GM19023 (cell line): ENCODE data around the gene HMCN2.

Source experiments
- ATAC-seq: cut with Tn5 transposase; IDR thresholded peaks from one replicate; pipeline ENCODE4 v1.9.1; 2021; ENCODE audit warnings: mild to moderate bottlenecking, moderate library complexity; ENCODE audit not compliant: unreplicated experiment

The HMCN2 gene

DNA sequence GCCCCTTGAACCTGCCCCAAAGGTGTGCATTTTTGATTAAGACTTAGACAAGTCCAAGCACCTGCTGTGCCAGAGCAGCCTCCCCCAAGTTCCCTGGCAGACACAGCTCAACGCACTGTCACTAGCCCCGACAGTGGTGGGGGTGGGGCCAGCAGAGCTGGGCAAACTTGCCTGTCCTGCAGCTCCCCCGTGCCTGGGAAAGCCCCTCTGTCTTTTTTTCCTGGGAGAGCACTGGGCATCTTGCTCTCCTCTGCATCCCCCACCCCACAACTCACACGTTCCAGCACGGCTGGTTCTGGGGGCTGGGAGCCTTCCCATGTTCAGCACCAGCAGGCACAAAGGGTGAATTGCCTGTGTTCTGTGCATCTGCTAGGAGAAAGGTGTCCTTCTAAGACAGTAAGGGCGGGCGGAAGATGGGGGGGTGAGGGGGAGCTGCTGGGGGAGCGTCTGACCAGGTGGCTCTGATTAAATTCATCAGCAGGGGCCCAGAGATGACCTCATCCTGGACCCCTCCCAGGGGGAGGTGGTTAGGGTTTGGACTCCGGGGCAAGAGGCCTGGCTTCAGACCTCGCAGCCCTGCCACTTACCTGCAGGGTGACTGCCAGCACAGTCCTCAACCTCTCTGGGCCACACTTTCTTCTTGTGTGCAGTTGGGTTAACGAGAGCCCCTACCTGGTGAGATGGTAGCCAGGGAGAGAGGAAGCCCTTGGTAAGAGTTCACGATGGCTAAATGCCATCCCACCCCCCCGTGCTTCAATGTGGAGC, 23.5 kb downstream of the HMCN2 start:
- ATAC-seq = no peak

DNA sequence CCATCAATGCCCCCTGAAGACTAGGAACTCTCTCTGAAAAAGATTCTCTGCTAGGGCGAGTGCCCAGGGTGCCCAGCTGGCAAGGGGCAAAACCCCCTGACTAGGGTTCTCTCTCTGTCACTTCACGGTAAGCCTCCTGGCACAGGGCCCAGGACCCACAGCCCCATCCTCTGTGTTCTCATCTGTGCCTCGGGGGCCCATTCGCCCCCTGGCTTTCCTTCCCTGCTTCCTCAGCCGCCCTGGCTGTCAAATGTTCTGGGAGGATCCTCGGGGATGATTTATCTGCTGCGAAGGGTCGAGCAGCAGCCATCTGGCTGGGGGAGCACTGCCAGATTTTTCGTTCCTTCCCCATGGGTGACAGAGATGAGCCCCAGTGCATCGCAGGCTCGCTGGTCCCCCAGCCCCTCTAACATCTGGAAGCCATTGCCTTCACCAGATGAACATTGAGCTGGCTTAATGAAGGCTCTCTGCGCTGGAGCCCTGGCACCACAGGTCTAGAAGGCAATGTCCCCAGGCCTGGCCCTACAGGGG, 24.2 kb downstream of the HMCN2 start:
- no peak for ATAC-seq

DNA sequence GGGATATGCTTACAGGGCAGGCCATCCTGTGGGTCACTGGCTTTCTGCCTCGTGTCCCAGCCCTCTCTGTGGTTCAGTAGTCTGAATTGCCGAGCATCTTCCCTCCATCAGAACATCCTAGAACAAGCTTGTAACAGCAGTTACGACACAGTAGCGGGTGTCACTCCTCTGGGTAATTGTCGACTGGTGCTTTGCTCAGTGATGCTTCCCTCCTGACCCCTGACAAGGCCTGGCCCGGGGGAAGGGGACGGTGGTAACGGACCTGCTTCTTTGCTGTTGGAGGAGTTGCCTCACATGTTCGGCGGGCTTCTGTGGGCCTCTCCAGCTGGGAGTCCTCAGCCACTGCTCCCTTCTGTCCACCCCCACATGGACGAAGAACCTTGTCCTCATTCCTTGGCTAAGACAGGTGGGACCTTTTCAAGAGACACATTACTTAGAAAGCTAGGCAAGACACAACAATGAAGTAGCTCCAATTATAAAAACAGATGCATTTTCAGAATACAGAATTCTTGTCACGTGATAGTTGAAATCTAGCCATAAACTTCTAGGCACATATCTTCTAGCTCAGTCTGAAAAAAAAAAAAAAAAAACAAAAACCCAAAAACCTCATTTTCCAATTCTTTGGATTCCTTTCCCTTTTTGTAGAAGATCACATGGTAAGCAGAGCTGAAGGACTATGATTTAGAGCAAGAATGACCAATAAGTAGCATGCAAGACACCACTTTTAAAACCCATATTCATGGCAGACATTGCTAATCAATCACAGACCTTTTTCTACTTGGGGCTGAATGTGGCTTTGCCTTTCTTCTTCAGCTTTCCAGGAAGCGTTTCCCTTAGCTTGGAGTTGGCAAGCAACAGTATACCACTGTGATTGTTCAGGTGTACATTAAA, 25.0 kb downstream of the HMCN2 start:
- no peak for ATAC-seq

DNA sequence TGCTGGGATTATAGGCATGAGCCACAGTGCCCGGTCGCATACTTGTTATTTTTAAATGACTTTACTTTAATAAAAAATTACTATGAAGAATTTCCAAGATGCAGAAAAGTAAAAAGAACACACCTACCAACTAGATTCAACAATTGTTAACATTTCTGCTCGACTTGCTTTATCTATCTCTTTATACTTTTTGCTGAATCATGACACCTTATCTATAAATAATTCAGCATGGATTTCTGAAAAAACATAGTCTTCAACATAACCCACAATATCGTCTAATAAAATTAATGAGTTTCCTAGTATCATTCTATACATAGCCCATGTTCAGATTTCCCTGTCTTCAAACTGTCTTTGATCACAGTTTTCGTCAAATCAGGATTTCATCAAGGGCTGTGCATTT, 25.9 kb downstream of the HMCN2 start:
- ATAC-seq = no peak

DNA sequence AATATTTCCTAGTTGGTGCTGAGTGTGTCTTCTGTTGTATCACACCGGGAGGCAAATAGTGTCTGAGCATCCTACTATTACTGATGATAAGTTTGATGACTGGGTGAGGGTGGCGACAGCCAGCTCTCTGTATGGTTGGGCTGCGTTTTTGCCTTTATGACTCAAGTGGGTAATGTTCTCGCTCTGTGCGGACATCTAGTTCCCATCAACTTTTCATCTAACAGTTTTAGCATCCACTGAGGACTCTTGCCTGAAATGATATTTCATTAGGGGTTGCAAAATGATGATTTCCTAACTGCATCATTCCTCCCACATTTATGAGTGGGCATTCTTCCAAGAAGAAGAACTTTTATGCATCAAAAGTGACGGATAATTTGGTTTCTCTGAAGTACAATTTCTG, 26.5 kb downstream of the HMCN2 start:
- no peak for ATAC-seq

DNA sequence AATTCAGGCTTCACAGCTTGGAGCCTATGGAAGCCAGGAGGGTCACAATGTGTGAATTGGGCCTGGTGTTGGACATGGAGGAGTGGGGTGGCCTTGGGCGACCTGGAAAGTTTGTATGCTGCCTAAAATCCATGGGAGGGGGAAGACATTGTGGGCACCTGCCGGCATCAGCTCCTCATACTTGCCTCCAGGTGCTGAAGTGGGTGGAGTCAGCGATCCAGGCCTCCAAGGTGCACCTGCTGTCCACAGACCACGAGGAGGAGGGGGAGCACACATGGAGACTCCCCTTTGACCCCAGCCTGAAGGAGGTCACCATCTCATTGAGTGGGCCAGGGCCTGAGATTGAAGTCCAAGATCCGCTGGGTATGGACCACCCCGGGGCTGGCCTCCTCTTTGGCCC, 29.1 kb downstream of the HMCN2 start:
- ATAC-seq = no peak

DNA sequence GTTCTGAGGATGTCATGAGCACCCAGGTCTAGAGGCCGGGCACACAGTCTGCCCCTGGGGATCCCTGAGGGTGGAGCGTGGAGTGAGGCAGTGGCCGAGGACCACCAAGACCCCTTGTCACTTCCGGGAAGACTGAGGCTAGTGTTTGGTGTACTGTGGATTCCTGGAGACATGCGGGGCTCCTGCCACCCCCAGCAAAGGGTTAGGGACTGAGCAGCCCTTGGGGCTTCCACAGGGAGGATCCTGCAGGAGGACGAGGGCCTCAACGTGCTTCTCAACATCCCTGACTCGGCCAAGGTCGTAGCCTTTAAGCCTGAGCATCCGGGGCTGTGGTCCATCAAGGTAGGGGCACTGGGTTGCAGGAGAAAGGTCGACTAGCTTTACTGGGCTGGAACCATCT, 29.9 kb downstream of the HMCN2 start:
- no peak for ATAC-seq

DNA sequence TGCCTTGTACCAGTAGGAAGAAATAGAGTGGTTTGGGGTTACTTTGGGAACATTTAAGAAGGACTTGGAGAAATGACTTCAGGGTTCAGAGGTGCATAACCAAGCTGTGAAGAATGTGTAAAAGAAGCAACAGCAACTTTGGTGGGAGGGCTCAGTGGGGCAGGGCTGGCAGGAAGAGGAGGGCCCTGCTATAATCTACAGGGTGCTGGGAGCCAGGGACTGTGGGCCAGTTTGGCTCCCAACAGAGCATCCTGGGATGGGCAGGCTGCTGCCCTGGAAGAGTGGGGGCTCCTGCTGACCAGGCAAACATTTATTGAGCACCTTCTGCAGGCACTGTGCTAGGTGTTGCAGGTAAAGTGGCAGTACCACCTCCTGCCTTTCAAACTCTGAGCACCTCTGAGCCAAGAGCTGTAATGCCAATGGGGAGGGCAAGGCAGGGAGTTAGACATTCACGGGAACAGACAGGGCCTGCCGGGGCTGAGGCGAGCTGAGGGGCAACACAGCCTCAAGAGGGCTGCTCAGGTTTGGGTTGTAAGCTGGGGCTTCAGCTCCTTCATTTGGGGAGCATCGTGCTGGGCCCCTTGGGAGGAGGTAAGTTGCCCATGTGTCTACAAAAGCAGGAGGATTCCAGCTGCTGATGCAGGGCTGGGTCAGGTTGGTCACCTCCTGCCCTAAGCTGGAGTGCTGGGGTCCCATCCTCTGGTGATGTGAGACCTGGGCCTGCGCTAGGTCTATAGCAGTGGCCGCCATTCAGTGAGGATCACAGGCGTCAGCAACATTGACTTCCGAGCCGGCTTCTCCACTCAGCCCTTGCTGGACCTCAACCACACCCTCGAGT, 30.6 kb downstream of the HMCN2 start:
- no peak for ATAC-seq

DNA sequence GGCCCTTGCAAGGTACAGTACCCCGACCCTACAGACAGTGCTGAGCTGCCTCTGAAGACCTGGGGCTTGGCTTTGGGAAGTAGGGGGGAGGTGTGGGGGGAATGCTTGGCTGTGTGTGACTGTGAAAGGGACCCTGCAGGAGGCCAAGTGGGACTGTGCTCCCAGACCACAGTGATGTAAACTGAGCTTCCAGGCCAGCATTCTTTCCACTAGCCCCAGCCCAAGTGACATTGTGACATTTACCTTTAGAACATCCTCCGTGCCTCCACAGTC, 31.2 kb downstream of the HMCN2 start:
- no peak for ATAC-seq

DNA sequence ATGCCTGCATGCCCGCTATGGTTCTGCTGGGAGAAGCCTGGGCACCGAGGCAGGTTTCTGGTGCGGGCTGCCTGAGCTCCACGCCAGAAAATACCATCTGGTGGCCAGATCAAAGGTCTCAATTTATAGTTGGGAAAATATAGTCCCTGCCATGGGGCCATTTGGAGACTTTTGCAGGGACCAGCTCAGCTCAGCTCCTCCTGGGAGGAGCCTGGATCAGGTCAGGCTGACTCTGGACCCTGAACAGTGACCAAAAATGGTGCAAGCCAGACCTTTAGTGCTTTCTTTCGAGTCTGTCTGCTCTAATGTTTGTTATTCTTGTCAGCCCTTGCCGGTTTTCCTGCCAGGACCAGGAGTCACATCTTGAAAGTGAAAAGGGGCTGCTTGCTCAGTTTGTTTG, 31.8 kb downstream of the HMCN2 start:
- no peak for ATAC-seq

DNA sequence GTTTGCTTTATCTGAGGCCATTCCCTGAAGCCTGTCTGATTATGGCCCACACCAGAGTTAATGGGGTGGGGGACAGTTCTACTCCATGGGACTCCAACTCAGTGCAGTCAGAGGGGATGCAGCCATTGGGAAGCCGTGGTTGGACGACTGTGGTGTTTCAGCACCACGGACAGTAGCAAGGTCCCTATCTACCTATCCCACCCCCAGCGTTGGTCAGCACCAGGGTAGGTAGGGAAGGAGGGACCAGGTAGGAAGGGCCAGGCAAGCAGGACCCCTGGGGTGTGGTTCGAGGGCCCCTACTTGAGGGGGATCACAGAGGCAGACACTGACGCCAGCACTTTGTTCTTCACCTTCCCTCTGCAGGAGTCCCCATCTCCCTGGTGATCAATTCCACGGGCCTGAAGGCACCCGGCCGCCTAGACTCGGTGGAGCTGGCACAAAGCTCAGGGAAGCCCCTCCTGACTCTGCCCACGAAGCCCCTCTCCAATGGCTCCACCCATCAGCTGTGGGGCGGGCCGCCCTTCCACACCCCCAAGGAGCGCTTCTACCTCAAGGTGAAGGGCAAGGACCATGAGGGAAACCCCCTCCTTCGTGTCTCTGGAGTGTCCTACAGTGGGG, 33.2 kb downstream of the HMCN2 start:
- no peak for ATAC-seq

DNA sequence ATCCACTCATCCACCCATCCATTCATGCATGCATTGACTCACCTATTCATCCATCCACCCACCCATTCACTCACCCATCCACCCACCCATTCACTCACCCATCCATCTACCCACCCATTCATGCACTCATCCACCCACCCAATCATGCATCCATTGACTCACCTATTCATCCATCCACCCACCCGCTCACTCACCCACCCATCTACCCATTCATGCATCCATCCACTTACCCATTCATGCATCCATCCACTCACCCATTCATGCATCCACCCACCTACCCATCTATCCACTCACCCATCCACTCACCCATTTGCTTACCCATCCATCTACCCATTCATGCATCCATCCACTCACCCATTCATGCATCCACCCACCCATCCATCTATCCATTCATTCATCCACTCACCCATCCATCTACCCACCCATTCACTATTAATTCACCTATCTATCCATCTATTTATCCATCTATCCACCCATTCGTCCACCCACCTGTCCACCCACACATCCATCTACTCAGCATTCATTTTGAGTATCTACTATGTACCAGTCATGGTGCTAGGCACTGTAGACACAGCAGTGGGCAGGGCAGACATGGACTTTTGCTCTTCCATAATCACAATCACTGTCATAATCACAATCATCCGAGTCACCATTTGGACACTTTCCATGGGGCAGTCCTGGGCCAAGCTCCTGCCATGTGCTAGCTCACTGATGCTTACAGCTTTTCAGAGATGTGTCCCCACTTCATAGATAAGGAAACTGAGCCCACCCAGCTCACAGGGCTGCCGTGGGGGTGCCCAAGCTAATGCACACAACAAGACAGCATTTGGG, 34.4 kb downstream of the HMCN2 start:
- ATAC-seq = no peak

DNA sequence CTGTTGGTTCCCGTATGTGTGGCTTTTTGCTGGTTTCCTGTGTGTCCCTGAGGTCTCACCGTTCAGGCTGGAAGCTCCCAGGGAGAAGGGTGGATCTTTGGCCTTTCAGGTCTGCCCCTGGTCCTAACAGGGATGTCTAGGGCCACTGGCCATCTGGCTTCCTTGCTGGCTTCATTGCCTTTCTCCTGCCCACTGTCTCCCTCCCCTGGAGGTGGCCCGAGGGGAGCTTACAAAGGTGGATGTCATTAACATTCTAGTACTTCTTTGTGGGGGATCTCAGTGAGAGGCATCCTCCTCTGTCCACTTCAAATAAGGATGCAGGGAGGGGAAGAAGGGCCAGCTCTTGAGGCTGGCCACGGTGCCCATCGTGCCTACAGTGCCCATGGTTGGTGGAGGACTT, 35.2 kb downstream of the HMCN2 start:
- no peak for ATAC-seq

DNA sequence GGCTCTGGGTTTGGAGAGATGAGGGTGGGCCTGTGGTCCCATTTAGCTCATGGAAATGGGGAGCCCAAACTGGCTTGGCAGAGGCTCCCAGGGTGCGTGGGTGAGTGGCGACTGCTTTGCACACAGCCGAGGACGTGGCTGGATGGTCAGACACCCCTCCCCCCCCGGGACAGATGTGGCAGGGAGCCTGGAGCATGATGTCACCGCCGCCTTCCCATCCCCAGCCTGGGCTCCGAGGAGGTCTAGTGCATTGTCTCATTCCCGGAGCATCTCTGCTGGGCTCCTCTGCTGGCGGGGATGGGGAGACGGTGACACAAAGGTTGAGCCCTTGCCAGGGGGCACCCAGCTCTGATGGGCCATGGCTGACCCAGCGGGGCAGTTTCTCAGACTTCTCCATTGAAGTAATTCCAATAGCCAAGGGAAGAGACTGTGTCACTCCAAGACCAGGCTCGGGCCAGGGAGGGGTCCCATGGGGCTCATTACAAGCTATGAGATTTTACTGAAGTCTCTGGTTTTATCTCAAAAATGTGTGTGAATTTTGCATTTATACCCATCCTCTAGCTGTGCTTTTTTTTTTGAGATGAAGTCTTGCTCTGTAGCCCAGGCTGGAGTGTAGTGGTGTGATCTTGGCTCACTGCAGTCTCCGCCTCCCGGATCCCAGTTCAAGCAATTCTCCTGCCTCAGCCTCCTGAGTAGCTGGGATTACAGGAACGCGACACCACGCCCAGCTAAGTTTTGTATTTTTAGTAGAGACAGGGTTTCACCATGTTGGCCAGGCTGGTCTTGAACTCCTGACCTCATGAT, 36.1 kb downstream of the HMCN2 start:
- ATAC-seq = no peak

DNA sequence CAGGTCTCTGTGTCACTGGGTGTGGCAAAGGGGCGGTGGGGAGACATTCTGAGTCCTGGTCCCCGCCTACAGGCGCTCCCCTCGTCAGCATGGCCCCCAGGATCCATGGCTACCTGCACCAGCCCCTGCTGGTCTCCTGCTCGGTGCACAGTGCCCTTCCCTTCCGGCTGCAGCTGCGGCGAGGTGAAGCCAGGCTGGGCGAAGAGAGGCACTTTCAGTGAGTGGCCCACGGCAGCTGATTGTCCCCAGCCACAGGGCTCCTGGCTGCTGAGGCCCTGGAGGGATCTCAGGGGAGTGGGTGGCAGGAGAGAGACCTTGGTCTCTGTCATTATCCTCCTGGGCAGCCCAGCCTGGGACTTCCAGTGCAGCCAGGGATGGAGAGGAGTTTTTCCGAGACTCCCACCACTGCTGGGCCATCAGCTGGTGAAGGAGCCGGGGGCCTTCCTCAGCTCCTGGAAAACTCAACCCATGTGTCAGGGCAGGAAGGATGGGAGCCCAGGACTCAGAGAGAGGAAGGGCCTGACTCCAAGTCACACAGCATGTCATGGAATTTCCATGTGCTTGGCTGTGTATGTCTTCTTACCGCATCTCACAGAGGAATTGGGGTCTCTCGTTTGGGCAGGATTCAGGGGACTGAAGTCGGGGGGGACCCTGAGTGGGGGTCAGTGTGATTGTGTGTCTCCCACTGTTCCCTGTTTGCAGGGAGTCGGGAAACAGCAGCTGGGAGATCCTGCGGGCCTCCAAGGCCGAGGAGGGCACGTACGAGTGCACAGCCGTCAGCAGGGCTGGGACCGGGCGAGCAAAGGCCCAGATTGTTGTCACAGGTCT, 37.4 kb downstream of the HMCN2 start:
- no peak for ATAC-seq

DNA sequence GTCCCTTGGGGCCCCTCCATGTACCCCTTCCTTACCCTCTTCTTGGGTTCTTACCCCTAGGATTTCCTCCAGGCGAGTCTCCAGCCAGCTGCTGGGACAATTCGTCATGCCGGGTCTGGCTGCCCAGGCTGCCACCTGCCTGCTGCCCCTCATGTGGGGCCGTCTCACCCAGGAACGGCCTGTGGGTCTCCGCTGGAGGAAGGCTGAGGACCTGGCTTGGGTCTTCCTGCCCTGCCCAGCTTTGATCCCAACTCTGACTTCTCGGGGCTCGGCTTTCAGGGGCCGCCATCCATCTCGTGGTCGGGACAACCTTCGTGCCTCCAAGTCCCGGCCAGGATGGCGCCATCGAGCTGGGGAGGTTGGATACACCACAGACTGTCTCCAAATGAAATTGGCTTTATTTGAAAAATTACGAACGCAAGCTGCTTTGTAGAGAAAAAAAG, 38.1 kb downstream of the HMCN2 start:
- no peak for ATAC-seq

DNA sequence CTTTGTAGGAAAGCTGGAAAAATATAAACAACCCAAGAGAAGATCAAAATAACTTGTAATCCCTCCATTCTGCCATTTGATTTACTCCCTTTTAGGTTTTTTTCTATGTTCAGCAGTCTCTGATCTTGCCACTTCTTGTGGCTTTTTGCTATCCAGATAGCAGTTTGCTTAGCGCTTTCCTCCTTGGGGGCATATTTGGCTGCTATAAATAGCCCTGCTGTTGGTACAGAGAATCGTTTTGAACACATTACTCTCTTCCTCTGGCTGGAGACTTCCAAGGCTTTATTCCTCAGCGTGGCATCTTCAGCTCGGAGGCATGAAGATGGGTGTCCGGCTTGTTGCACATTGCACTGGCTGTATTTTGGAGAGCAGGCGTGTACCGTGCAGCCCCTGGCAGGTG, 38.6 kb downstream of the HMCN2 start:
- no peak for ATAC-seq

DNA sequence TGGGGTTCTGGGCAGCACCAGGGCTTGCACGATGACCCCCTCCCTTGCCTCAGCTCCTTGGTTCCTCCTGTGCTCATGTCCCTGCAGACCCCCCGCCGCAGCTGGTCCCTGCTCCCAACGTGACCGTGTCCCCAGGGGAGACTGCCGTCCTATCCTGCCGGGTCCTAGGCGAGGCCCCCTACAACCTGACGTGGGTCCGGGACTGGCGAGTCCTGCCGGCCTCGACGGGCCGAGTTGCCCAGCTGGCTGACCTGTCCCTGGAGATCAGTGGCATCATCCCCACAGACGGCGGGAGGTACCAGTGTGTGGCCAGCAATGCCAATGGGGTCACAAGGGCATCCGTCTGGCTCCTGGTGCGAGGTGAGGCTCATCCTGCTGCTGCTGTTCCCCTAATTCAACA, 39.1 kb downstream of the HMCN2 start:
- ATAC-seq = no peak
